ENCODE measurements around the gene CCDC144A. TPM values are rescaled to one million over a fixed set of nuclear protein-coding genes. Genes with fewer than 3 reads are reported as not detected.
"Not testable (repeated sequence)": the region's sequence is repeated elsewhere in the genome, so short reads cannot be mapped to it uniquely, and the experiment has no call there.

Gene CCDC144A
- total and polyA plus RNA-seq, 5 donors from 2014 or later: 0.99 to 21.8 (median 2.5) TPM

GRCh38 chr17:16666553-16666906 is 23.5 kb upstream of the CCDC144A start:
- H3K27me3 Mint-ChIP-seq: peaks cover 38% of the 10 kb centered on the region
- H3K36me3 Mint-ChIP-seq; H3K4me1 Mint-ChIP-seq; H3K4me1 ChIP-seq (ENCODE audit: control insufficient read depth, insufficient read depth, low read length, poor library complexity, severe bottlenecking); H3K27ac ChIP-seq (ENCODE audit: insufficient read depth, low read length, poor library complexity, severe bottlenecking); DNase-seq; H3K36me3 ChIP-seq (ENCODE audit: control insufficient read depth, insufficient read depth, low read length); H3K27ac Mint-ChIP-seq; H3K4me3 Mint-ChIP-seq; ATAC-seq (ENCODE audit: low read depth in 2 of 2); H3K9me3 Mint-ChIP-seq; H3K9me3 ChIP-seq (ENCODE audit: control insufficient read depth in 2 of 2, low read length in 2 of 2); H3K4me3 ChIP-seq (ENCODE audit: low read depth, low read length): not testable (repeated sequence)
- peaks cover 17% of the 10 kb centered on the region for H3K27me3 ChIP-seq (ENCODE audit: control insufficient read depth, insufficient read depth, low read length)

DNA sequence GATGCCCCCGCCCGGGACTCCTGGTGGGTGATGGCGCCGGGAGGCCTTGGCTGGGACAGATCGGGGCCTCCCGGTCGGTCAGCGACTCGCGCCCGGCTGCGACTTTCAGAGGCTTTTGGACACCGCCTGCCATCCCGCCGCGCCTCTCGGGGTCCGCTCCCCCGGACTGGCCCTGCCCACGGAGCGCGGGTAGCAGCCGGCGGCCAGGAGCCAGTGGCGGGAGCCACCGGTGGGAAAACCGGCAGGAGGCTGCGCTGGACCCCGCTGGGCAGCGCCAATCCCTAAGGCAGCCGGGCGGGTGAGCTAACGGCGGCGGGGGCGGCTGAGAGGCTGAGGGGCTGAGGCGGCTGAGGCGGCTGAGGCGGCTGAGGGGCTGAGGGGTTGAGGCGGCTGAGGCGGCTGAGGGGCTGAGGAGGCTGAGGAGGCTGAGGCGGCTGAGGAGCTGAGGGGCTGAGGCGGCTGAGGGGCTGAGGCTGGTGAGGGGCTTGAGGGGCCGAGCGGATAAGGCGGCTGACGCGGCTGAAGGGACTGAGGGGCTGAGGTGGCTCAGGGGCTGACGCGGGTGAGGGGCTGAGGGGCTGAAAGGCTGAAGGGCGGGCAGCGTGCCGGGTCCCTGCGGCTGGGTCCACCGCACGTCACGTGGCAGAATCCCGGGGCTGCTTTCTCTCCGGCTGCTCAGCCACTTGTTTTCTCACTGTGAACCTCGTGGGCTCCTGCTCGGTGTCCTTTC is 23.0 kb upstream of the CCDC144A start:
- Mint-ChIP-seq H3K4me3 (peak overlapping the region in 2 of 4 donors; percentile 46 to 68), H3K27me3 (peaks cover 34% of the 10 kb centered on the region), H3K27ac (peak overlapping the region in 1 of 3 donors; percentile 80)
- H3K27me3 ChIP-seq (ENCODE audit: control insufficient read depth, insufficient read depth, low read length): peaks cover 18% of the 10 kb centered on the region
- H3K9me3 ChIP-seq (ENCODE audit: control insufficient read depth in 2 of 2, low read length in 2 of 2); H3K36me3 Mint-ChIP-seq; H3K4me1 ChIP-seq (ENCODE audit: control insufficient read depth, insufficient read depth, low read length, poor library complexity, severe bottlenecking); H3K36me3 ChIP-seq (ENCODE audit: control insufficient read depth, insufficient read depth, low read length); H3K4me1 Mint-ChIP-seq; ATAC-seq (ENCODE audit: low read depth in 2 of 2); H3K4me3 ChIP-seq (ENCODE audit: low read depth, low read length); H3K27ac ChIP-seq (ENCODE audit: insufficient read depth, low read length, poor library complexity, severe bottlenecking); H3K9me3 Mint-ChIP-seq: not testable (repeated sequence)
- peak in 1 of 3 donors; percentile 2 for DNase-seq

- ATAC-seq (ENCODE audit: low read depth in 2 of 2) (no peak), DNase-seq (no peak)
- Mint-ChIP-seq H3K9me3 (peaks cover 0 to 1% (median 0%) of the 10 kb centered on the region in 7 donors), H3K27ac (no peak overlapping the region), H3K4me1 (peaks cover 0 to 10% (median under 1%) of the 10 kb centered on the region in 4 donors), H3K36me3 (no peaks in the 10 kb centered on the region), H3K27me3 (peaks cover 48% of the 10 kb centered on the region), H3K4me3 (no peak overlapping the region)
- Histone ChIP-seq H3K27ac (ENCODE audit: insufficient read depth, low read length, poor library complexity, severe bottlenecking) (no peak overlapping the region), H3K27me3 (ENCODE audit: control insufficient read depth, insufficient read depth, low read length) (peaks cover 5% of the 10 kb centered on the region), H3K4me1 (ENCODE audit: control insufficient read depth, insufficient read depth, low read length, poor library complexity, severe bottlenecking) (no peaks in the 10 kb centered on the region), H3K9me3 (ENCODE audit: control insufficient read depth in 2 of 2, low read length in 2 of 2) (no peaks in the 10 kb centered on the region), H3K4me3 (ENCODE audit: low read depth, low read length) (no peak overlapping the region), H3K36me3 (ENCODE audit: control insufficient read depth, insufficient read depth, low read length) (no peaks in the 10 kb centered on the region)
Measured at GRCh38 chr17:16676676-16677268, 13.3 kb upstream of the CCDC144A start.

DNA sequence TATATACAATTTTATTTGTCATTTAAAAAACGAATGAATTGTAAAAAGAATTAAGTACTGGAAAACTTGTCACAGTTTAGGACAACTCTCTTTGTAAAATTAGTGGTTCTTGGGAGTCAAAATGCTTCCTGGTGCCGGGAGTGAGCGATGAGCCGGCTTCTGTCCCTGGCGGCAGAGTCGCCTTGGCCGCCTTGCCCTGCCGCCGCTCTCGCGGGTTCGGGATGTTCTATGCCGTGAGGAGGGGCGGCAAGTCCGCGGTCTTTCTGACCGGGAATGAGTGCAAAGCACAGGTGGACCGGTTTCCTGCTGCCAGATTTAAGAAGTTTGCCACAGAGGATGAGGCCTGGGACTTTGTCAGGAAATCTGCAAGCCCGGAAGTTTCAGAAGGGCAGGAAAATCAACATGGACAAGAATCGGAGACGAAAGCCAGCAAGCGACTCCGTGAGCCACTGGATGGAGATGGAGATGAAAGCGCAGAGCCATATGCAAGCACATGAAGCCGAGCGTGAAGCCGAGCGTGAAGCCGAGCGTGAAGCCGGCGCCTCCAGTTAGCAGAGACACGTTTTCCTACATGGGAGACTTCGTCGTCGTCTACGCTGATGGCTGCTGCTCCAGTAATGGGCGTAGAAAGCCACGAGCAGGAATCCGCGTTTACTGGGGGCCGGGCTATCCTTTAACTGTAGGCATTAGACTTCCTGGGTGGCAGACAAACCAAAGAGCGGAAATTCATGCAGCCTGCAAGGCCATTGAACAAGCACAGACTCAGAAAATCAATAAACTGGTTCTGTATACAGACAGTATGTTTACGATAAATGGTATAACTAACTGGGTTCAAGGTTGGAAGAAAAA is 6.5 kb upstream of the CCDC144A start:
- H3K9me3 ChIP-seq (ENCODE audit: control insufficient read depth in 2 of 2, low read length in 2 of 2); H3K27ac Mint-ChIP-seq; H3K36me3 ChIP-seq (ENCODE audit: control insufficient read depth, insufficient read depth, low read length); H3K4me3 ChIP-seq (ENCODE audit: low read depth, low read length); H3K27ac ChIP-seq (ENCODE audit: insufficient read depth, low read length, poor library complexity, severe bottlenecking); ATAC-seq (ENCODE audit: low read depth in 2 of 2); H3K4me1 Mint-ChIP-seq; DNase-seq; H3K27me3 ChIP-seq (ENCODE audit: control insufficient read depth, insufficient read depth, low read length); H3K9me3 Mint-ChIP-seq; H3K4me1 ChIP-seq (ENCODE audit: control insufficient read depth, insufficient read depth, low read length, poor library complexity, severe bottlenecking); H3K36me3 Mint-ChIP-seq: not testable (repeated sequence)
- Mint-ChIP-seq H3K4me3 (peak overlapping the region in 1 of 4 donors; percentile 2), H3K27me3 (peaks cover 35% of the 10 kb centered on the region)

DNA sequence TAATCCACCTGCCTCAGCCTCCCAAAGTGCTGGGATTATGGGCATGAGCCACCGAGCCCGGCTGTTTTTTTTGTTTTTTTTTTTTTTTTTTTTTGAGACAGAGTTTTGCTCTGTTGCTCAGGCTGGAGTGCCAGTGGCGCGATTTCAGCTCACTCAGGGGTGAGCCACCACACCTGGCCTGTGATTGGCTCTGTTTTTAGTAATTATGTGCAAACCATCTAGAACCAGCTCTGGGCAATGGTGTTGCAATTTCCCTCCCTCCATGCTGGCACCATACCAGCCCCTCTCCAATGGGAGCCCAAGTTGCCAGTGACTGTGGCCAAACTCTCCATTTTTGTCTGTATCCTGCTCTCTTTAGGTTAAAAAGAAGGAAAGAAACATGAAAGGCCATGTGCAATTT is 4.0 kb upstream of the CCDC144A start:
- ATAC-seq (ENCODE audit: low read depth in 2 of 2); H3K4me1 ChIP-seq (ENCODE audit: control insufficient read depth, insufficient read depth, low read length, poor library complexity, severe bottlenecking); H3K4me3 Mint-ChIP-seq; H3K36me3 ChIP-seq (ENCODE audit: control insufficient read depth, insufficient read depth, low read length); DNase-seq; H3K36me3 Mint-ChIP-seq; H3K4me3 ChIP-seq (ENCODE audit: low read depth, low read length); H3K9me3 Mint-ChIP-seq; H3K27ac ChIP-seq (ENCODE audit: insufficient read depth, low read length, poor library complexity, severe bottlenecking); H3K4me1 Mint-ChIP-seq; H3K27ac Mint-ChIP-seq; H3K27me3 ChIP-seq (ENCODE audit: control insufficient read depth, insufficient read depth, low read length); H3K9me3 ChIP-seq (ENCODE audit: control insufficient read depth in 2 of 2, low read length in 2 of 2): not testable (repeated sequence)
- H3K27me3 Mint-ChIP-seq: peaks cover 27% of the 10 kb centered on the region

DNA sequence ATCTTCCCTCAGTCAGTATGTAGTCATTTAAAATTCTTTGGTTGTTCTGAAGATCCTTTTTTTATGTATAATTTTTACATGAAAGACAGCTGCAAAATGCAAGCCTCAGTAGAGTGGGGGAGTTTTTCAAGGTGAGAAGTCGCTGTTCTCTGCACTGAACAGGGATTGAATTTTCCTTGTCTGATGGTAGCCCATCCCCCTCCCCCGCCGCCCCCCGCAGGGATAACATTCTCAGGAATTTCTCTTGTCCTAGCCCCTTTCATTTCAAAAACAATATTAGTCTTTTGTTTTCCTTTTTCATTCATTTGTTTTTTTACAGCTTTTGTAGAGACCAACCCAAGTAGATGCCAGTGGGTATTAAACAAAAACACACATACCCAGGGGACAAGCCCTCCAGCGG is 2.9 kb upstream of the CCDC144A start:
- H3K4me1 ChIP-seq (ENCODE audit: control insufficient read depth, insufficient read depth, low read length, poor library complexity, severe bottlenecking); H3K4me1 Mint-ChIP-seq; H3K9me3 ChIP-seq (ENCODE audit: control insufficient read depth in 2 of 2, low read length in 2 of 2); H3K4me3 ChIP-seq (ENCODE audit: low read depth, low read length); H3K36me3 Mint-ChIP-seq; DNase-seq; H3K27ac ChIP-seq (ENCODE audit: insufficient read depth, low read length, poor library complexity, severe bottlenecking); ATAC-seq (ENCODE audit: low read depth in 2 of 2); H3K9me3 Mint-ChIP-seq; H3K27me3 ChIP-seq (ENCODE audit: control insufficient read depth, insufficient read depth, low read length); H3K4me3 Mint-ChIP-seq; H3K36me3 ChIP-seq (ENCODE audit: control insufficient read depth, insufficient read depth, low read length); H3K27ac Mint-ChIP-seq: not testable (repeated sequence)
- H3K27me3 Mint-ChIP-seq: peaks cover 16% of the 10 kb centered on the region

GRCh38 chr17:16690447-16690846 is 406 bp downstream of the CCDC144A start:
- not testable (repeated sequence) for H3K27me3 Mint-ChIP-seq; H3K27me3 ChIP-seq (ENCODE audit: control insufficient read depth, insufficient read depth, low read length); H3K9me3 ChIP-seq (ENCODE audit: control insufficient read depth in 2 of 2, low read length in 2 of 2); H3K4me1 Mint-ChIP-seq; H3K27ac ChIP-seq (ENCODE audit: insufficient read depth, low read length, poor library complexity, severe bottlenecking); H3K27ac Mint-ChIP-seq; H3K9me3 Mint-ChIP-seq; H3K36me3 Mint-ChIP-seq; DNase-seq; H3K4me3 ChIP-seq (ENCODE audit: low read depth, low read length); H3K4me1 ChIP-seq (ENCODE audit: control insufficient read depth, insufficient read depth, low read length, poor library complexity, severe bottlenecking); H3K36me3 ChIP-seq (ENCODE audit: control insufficient read depth, insufficient read depth, low read length)
- H3K4me3 Mint-ChIP-seq: peak overlapping the region in 1 of 4 donors; percentile 68
- peak in 1 of 2 donors; percentile 20 for ATAC-seq (ENCODE audit: low read depth in 2 of 2)

Measured in CD4-positive, CD25-positive, alpha-beta regulatory T cell (primary cell).